Adrenal gland (tissue), 5 donors: ENCODE results near the gene PPP1R14C.

Experiments used
- POLR2A ChIP-seq, 2 donors: fragments of 450-650 bp; IDR thresholded peaks; one replicate each; pipeline ENCODE4 v1.6.1; 2017; ENCODE audit warnings: antibody characterized with exemption in 2 of 2, mild to moderate bottlenecking in 2 of 2, moderate library complexity in 1 of 2
- TF ChIP-seq, protein P1 (sequence below), 6 experiments: fragments of 450-650 bp in 4 of 6; fragments of 200-600 bp in 2 of 6; sonication (generic) in 1 of 6; IDR thresholded peaks; 1 replicate in 5 of 6; 2 replicates in 1 of 6; pipeline versions ENCODE4 v1.5.1 to v1.8.0; 2016 to 2021; ENCODE audit warnings: antibody characterized with exemption in 6 of 6, mild to moderate bottlenecking in 2 of 6, moderate library complexity in 1 of 6
- donor health status: DM: no; HTN: no; CAD: no.

GRCh38 chr6:150275489-150275888, 132.6 kb downstream of the PPP1R14C start:
- TF ChIP-seq, protein P1, sequence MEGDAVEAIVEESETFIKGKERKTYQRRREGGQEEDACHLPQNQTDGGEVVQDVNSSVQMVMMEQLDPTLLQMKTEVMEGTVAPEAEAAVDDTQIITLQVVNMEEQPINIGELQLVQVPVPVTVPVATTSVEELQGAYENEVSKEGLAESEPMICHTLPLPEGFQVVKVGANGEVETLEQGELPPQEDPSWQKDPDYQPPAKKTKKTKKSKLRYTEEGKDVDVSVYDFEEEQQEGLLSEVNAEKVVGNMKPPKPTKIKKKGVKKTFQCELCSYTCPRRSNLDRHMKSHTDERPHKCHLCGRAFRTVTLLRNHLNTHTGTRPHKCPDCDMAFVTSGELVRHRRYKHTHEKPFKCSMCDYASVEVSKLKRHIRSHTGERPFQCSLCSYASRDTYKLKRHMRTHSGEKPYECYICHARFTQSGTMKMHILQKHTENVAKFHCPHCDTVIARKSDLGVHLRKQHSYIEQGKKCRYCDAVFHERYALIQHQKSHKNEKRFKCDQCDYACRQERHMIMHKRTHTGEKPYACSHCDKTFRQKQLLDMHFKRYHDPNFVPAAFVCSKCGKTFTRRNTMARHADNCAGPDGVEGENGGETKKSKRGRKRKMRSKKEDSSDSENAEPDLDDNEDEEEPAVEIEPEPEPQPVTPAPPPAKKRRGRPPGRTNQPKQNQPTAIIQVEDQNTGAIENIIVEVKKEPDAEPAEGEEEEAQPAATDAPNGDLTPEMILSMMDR (IDR thresholded peaks at IDR 0.05) = no peak
- no peak for TF ChIP-seq POLR2A (IDR thresholded peaks at IDR 0.05)
